HEK293 (cell line): ENCODE measurements around the gene NFATC3.

Source experiments
- CTCF ChIA-PET: fragments of 350-600 bp; formaldehyde crosslinking; extraction: SDS; loops from one replicate; lab custom pipeline; 2021; ENCODE audit warnings: antibody characterized with exemption; lab: Yijun Ruan, JAX
- POLR2A ChIA-PET: fragments of 300-600 bp; formaldehyde crosslinking; extraction: SDS; loops from one replicate; lab custom pipeline; 2020; ENCODE audit warnings: antibody characterized with exemption, inconsistent platforms; lab: Yijun Ruan, JAX
- H3K27ac ChIP-seq: fragments of 200-500 bp; sonication (Bioruptor generic); 2 replicates; pipeline ENCODE4 v1.5.1; 2014; ENCODE audit warnings: low read depth, low read length, control low read depth, inconsistent platforms; ENCODE audit errors: extremely low read depth
- H3K36me3 ChIP-seq, 2 experiments: fragments of 200-500 bp in 1 of 2; sonication (Bioruptor generic) in 1 of 2; 1 replicate in 1 of 2; 2 replicates in 1 of 2; pipeline ENCODE4 v1.5.1; 2014 to 2017; ENCODE audit warnings: inconsistent platforms in 2 of 2, low read length in 2 of 2; ENCODE audit not compliant: control insufficient read depth in 2 of 2, insufficient read depth in 1 of 2
- H3K4me1 ChIP-seq: fragments of 200-500 bp; sonication (Bioruptor generic); 2 replicates; pipeline ENCODE4 v1.5.1; 2014; ENCODE audit warnings: mild to moderate bottlenecking, low read length, inconsistent platforms; ENCODE audit not compliant: control insufficient read depth, insufficient read depth
- H3K4me3 ChIP-seq: 2 replicates; pipeline ENCODE4 v1.5.1; 2011; ENCODE audit warnings: low read depth, mild to moderate bottlenecking, control low read depth, low read length, moderate library complexity
- H3K9me3 ChIP-seq: fragments of 200-500 bp; sonication (Bioruptor generic); 2 replicates; pipeline ENCODE4 v1.5.1; 2014; ENCODE audit warnings: low read depth, low read length, inconsistent platforms; ENCODE audit not compliant: control insufficient read depth, insufficient read depth
- ATF2 ChIP-seq: fragments of 450-650 bp; formaldehyde crosslinking; IDR thresholded peaks from 2 replicates; pipeline ENCODE4 v1.5.1; 2016; ENCODE audit warnings: missing biosample characterization, missing genetic modification characterization, low read depth
- BCL6B ChIP-seq: fragments of 450-650 bp; formaldehyde crosslinking; IDR thresholded peaks from 2 replicates; pipeline ENCODE4 v1.5.1; 2017; ENCODE audit warnings: missing biosample characterization, missing genetic modification characterization
- EGR2 ChIP-seq: fragments of 450-650 bp; formaldehyde crosslinking; IDR thresholded peaks from 2 replicates; pipeline ENCODE4 v1.5.1; 2016; ENCODE audit warnings: low read depth, missing biosample characterization, missing genetic modification characterization
- GFI1B ChIP-seq: fragments of 450-650 bp; formaldehyde crosslinking; IDR thresholded peaks from 2 replicates; pipeline ENCODE4 v1.5.1; 2016; ENCODE audit warnings: missing biosample characterization, missing genetic modification characterization
- KLF1 ChIP-seq: fragments of 450-650 bp; formaldehyde crosslinking; IDR thresholded peaks from 2 replicates; pipeline ENCODE4 v1.5.1; 2016; ENCODE audit warnings: missing biosample characterization, missing genetic modification characterization
- PRDM10 ChIP-seq: fragments of 450-650 bp; formaldehyde crosslinking; IDR thresholded peaks from 2 replicates; pipeline ENCODE4 v1.5.1; 2016; ENCODE audit warnings: missing biosample characterization, missing genetic modification characterization
- ZFHX2 ChIP-seq: fragments of 450-650 bp; formaldehyde crosslinking; conservative IDR thresholded peaks from 2 replicates; pipeline ENCODE4 v1.5.1; 2016; ENCODE audit warnings: missing biosample characterization, missing genetic modification characterization
- ZNF596 ChIP-seq: fragments of 450-650 bp; IDR thresholded peaks from 2 replicates; pipeline ENCODE4 v1.5.0; 2018; ENCODE audit warnings: missing biosample characterization, mild to moderate bottlenecking, missing genetic modification characterization, moderate library complexity
- ZNF645 ChIP-seq: fragments of 450-650 bp; formaldehyde crosslinking; IDR thresholded peaks from 2 replicates; pipeline ENCODE4; 2016; ENCODE audit warnings: missing biosample characterization, missing genetic modification characterization
- ZNF837 ChIP-seq: fragments of 450-650 bp; formaldehyde crosslinking; IDR thresholded peaks from 2 replicates; pipeline ENCODE4 v1.5.1; 2016; ENCODE audit warnings: missing biosample characterization, missing genetic modification characterization

Gene NFATC3

GRCh38 chr16:68079376-68079625 lies 5.9 kb upstream of the NFATC3 start (continued):
- TF ChIP-seq ATF2, result no peak
- no peak for TF ChIP-seq ZNF645 (tag by site-specific recombination)
- no peak for TF ChIP-seq GFI1B (tag by site-specific recombination)
- no peak for TF ChIP-seq ZNF837 (tag by site-specific recombination)

GRCh38 chr16:68079626-68080344 lies 5.4 kb upstream of the NFATC3 start:
- Histone ChIP-seq H3K27ac (no peak overlapping the region), H3K36me3 (peaks cover 8 to 43% of the 10 kb centered on the region in 2 experiments; a peak in 2 of 3 replicates), H3K9me3 (no peaks in the 10 kb centered on the region), H3K4me3 (no peak overlapping the region), H3K4me1 (peaks cover 5% of the 10 kb centered on the region)
- 0 out of 2 replicates have a peak, but pooled peaks have one; percentile 16 for TF ChIP-seq KLF1
- TF ChIP-seq ZFHX2, result peak; percentile 75
- peak; percentile 79 for TF ChIP-seq EGR2
- no peak for TF ChIP-seq ZNF596 (tag by site-specific recombination)
- ChIA-PET POLR2A (no interaction called here), CTCF (interaction anchor here (0.7 to 1.3 kb wide), 3 partner anchors 15 to 263 kb away, joined by 3 to 5 read pairs (median 4); no protein-coding TSS in a partner anchor)

GRCh38 chr16:68081861-68082628 lies 3.1 kb upstream of the NFATC3 start:
- no peak for TF ChIP-seq BCL6B (tag by site-specific recombination)
- peak; percentile 86 for TF ChIP-seq PRDM10 (tag by site-specific recombination)
- TF ChIP-seq, all 188 proteins: peak for 1
- Histone ChIP-seq H3K9me3 (no peaks in the 10 kb centered on the region), H3K4me1 (peaks cover 5% of the 10 kb centered on the region), H3K36me3 (peaks cover 4 to 24% of the 10 kb centered on the region in 2 experiments; a peak in 2 of 3 replicates), H3K4me3 (no peak overlapping the region), H3K27ac (no peak overlapping the region)
- ChIA-PET CTCF (interaction anchor here (0.6 kb wide), 1 partner anchor 41 kb away, joined by 3 read pairs; no protein-coding TSS in a partner anchor), POLR2A (interaction anchor here (0.5 kb wide), 1 partner anchor 159 kb away, joined by 3 read pairs; no protein-coding TSS in a partner anchor)
